ENCODE results near the gene LYPD3. TPM values are rescaled to one million over a fixed set of nuclear protein-coding genes. Genes with fewer than 3 reads are reported as not detected.

LYPD3 gene
- total and polyA plus RNA-seq, 10 of the 15 experiments (the other 5 are each of a cell fraction or from before 2014, with no cell fraction given): 0.03 to 0.28 (median 0.12) TPM; not detected in 6

DNA sequence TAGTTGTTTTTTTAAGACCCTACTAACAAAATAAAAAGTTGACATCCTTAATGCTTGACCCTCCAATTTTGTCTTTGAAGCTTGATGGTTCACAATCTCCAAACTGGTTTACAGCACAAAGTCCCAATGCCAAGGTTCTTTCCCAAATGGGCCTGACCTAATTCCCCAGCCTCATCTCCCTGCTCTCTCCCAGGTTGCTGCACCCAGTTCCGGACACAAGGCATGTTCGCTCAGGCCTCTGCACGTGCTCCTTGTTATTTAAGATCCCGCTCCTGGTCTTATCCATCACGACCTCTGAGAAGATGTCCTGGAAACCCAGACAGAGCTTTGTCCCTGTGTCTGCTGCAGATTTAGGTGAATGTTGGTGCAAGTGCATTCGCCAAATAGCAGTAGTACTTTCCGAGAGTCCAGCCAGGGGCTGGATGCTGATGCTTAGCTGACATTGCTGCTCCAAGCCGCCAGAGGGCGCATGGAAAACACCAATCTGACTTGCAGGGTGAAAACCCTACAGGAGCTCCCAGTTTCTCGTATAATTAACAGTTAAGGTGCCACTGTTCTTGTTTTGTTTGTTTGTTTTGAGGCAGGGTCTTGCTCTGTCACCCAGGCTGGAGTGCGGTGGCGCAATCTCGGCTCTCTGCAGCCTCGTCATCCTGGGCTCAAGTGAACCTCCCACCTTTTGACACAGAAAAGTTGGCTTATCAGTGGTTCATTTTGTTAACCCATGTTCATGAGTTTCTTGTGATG, 18.5 kb downstream of the LYPD3 start (continued):
- TF ChIP-seq SMARCA5 (IDR thresholded peaks at IDR 0.05) (0 out of 2 replicates have a peak, but pooled peaks have one; percentile 13), RUNX3 (IDR thresholded peaks at IDR 0.05; ENCODE audit: low read length) (0 out of 2 replicates have a peak, but pooled peaks have one; percentile 16), ZNF274 (IDR thresholded peaks at IDR 0.05; ENCODE audit: insufficient read depth, insufficient read length) (no peak), TBL1XR1 (IDR thresholded peaks at IDR 0.05; ENCODE audit: low read depth, low read length) (no peak), USF1 (IDR thresholded peaks at IDR 0.05; ENCODE audit: borderline replicate concordance, extremely low read length, insufficient read depth, low read depth, low read length) (no peak)
- TF ChIP-seq, protein P1, sequence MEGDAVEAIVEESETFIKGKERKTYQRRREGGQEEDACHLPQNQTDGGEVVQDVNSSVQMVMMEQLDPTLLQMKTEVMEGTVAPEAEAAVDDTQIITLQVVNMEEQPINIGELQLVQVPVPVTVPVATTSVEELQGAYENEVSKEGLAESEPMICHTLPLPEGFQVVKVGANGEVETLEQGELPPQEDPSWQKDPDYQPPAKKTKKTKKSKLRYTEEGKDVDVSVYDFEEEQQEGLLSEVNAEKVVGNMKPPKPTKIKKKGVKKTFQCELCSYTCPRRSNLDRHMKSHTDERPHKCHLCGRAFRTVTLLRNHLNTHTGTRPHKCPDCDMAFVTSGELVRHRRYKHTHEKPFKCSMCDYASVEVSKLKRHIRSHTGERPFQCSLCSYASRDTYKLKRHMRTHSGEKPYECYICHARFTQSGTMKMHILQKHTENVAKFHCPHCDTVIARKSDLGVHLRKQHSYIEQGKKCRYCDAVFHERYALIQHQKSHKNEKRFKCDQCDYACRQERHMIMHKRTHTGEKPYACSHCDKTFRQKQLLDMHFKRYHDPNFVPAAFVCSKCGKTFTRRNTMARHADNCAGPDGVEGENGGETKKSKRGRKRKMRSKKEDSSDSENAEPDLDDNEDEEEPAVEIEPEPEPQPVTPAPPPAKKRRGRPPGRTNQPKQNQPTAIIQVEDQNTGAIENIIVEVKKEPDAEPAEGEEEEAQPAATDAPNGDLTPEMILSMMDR (IDR thresholded peaks at IDR 0.05 in 2 of 3, conservative IDR thresholded peaks at IDR 0.05 in 1 of 3; ENCODE audit: control insufficient read depth in 2 of 3, extremely low read depth in 1 of 3, insufficient read depth in 1 of 3, low read depth in 3 of 3, low read length in 3 of 3): peak; percentile 90 to 96 (median 91); a peak in 5 of 6 replicates

GRCh38 chr19:43445426-43445825, 20.0 kb downstream of the LYPD3 start:
- ChIA-PET RAD21 (ENCODE audit: unreplicated experiment) (interaction anchor here (0.7 to 9.1 kb wide), 2 partner anchors 73 to 213 kb away, joined by 3 to 186 read pairs; no protein-coding TSS in a partner anchor), CTCF (interaction anchor here (0.6 to 6.6 kb wide), 7 partner anchors 13 to 213 kb away, joined by 3 to 393 read pairs (median 4); no protein-coding TSS in a partner anchor), POLR2A (interaction anchor here (1.0 kb wide), 1 partner anchor 18 kb away, joined by 3 read pairs; no protein-coding TSS in a partner anchor), SMC1A (ENCODE audit: uncharacterized antibody, unreplicated experiment) (interaction anchor here (0.6 to 6.3 kb wide), 4 partner anchors 13 to 939 kb away, joined by 3 to 194 read pairs (median 4); no protein-coding TSS in a partner anchor)
- in situ Hi-C loops (cut with MboI) (loop anchor here (5.0 to 10.0 kb wide), 2 partner anchors 77 to 359 kb away; partner anchors contain the start of gene LYPD5), intact Hi-C loops (cut with micrococcal nuclease; ENCODE audit: unreplicated experiment) (loop anchor here (5.0 to 10.0 kb wide), 3 partner anchors 57 to 339 kb away; partner anchors contain the start of genes KCNN4 and PHLDB3)
- peaks cover 0 to 2% of the 10 kb centered on the region in 2 experiments; a peak in 1 of 4 replicates for H3K27me3 ChIP-seq (replicated peaks in 1 of 2; ENCODE audit: control insufficient read depth in 2 of 2, insufficient read depth in 2 of 2, low read length in 1 of 2)
- H2AFZ ChIP-seq (ENCODE audit: control insufficient read depth, low read depth, low read length): no peak overlapping the region
- TF ChIP-seq RBBP5 (conservative IDR thresholded peaks at IDR 0.05): no peak
- TF ChIP-seq MLLT1 (IDR thresholded peaks at IDR 0.05): no peak
- no peak for TF ChIP-seq WRNIP1 (IDR thresholded peaks at IDR 0.05; ENCODE audit: borderline replicate concordance, low read depth, low read length)
- TF ChIP-seq, protein P1 (IDR thresholded peaks at IDR 0.05 in 2 of 3, conservative IDR thresholded peaks at IDR 0.05 in 1 of 3; ENCODE audit: control insufficient read depth in 2 of 3, extremely low read depth in 1 of 3, insufficient read depth in 1 of 3, low read depth in 3 of 3, low read length in 3 of 3): no peak
- TF ChIP-seq POLR2A (IDR thresholded peaks at IDR 0.05; ENCODE audit: low read depth, low read length): no peak
- TF ChIP-seq SMAD5 (IDR thresholded peaks at IDR 0.05; ENCODE audit: low read depth): no peak
- no peak for TF ChIP-seq KDM1A (IDR thresholded peaks at IDR 0.05; ENCODE audit: borderline replicate concordance)
- no peaks in the 10 kb centered on the region for H3K9me3 ChIP-seq (replicated peaks; ENCODE audit: control insufficient read depth, insufficient read depth, low read length)
- H3K4me2 ChIP-seq (ENCODE audit: control insufficient read depth, insufficient read depth): no peak overlapping the region
- H4K20me1 ChIP-seq (ENCODE audit: control insufficient read depth, insufficient read depth): no peaks in the 10 kb centered on the region
- no peaks in the 10 kb centered on the region for H3K79me2 ChIP-seq (ENCODE audit: control insufficient read depth, insufficient read depth, low read length)
- FAIRE-seq (no peak), DNase-seq (ENCODE audit: low read depth, low spot score) (no peak), ATAC-seq (no peak)
- no peaks in the 10 kb centered on the region for H3K36me3 ChIP-seq (ENCODE audit: control insufficient read depth in 2 of 2, insufficient read depth in 2 of 2, low read length in 1 of 2)
- BruUV-seq (replicated peaks): no TSS peak
- H3K4me3 ChIP-seq: no peak overlapping the region
- WGBS (ENCODE audit: insufficient coverage, insufficient replicate concordance, low lambda C conversion rate, missing lambda C conversion rate): 44% methylated on average over 2 of the region's 2 CpGs
- no peak overlapping the region for H3K9ac ChIP-seq (ENCODE audit: control insufficient read depth, insufficient read depth, low read length)
- H3K27ac ChIP-seq (ENCODE audit: control insufficient read depth, insufficient read depth): no peak overlapping the region
- H3K4me1 ChIP-seq (ENCODE audit: control insufficient read depth, insufficient read depth, low read length): no peaks in the 10 kb centered on the region

Data from GM12878 (cell line).